ENCODE measurements around the gene LHX3.
"Not testable (repeated sequence)": the region's sequence is repeated elsewhere in the genome, so short reads cannot be mapped to it uniquely, and the experiment has no call there.

The LHX3 gene

GRCh38 chr9:136238342-136238732 is 33.4 kb upstream of the LHX3 start:
- H3K4me1 ChIP-seq = no peaks in the 10 kb centered on the region
- no peak overlapping the region for H3K27ac ChIP-seq
- no peak overlapping the region for H3K4me3 ChIP-seq (ENCODE audit: low read depth, low read length)
- no peaks in the 10 kb centered on the region for H3K9me3 ChIP-seq (ENCODE audit: control insufficient read depth, low read length)
- no peak for TF ChIP-seq CTCF (IDR thresholded peaks at IDR 0.05)
- no peaks in the 10 kb centered on the region for H3K36me3 ChIP-seq (ENCODE audit: control insufficient read depth, insufficient read depth, low read length)
- H3K4me2 ChIP-seq (ENCODE audit: low read length) = no peak overlapping the region
- no peaks in the 10 kb centered on the region for H3K27me3 ChIP-seq (ENCODE audit: control insufficient read depth, insufficient read depth, low read length)
- H3K79me2 ChIP-seq = peaks cover 15% of the 10 kb centered on the region
- no peak overlapping the region for H3K9ac ChIP-seq
- H2AFZ ChIP-seq = no peak overlapping the region

GRCh38 chr9:136237486-136238341 is 32.8 kb upstream of the LHX3 start:
- H3K4me2 ChIP-seq (ENCODE audit: low read length) = no peak overlapping the region
- H3K9me3 ChIP-seq (ENCODE audit: control insufficient read depth, low read length) = no peaks in the 10 kb centered on the region
- H3K4me1 ChIP-seq = no peaks in the 10 kb centered on the region
- no peaks in the 10 kb centered on the region for H3K36me3 ChIP-seq (ENCODE audit: control insufficient read depth, insufficient read depth, low read length)
- H3K27me3 ChIP-seq (ENCODE audit: control insufficient read depth, insufficient read depth, low read length) = no peaks in the 10 kb centered on the region
- no peak overlapping the region for H3K9ac ChIP-seq
- H2AFZ ChIP-seq = no peak overlapping the region
- H3K4me3 ChIP-seq (ENCODE audit: low read depth, low read length) = no peak overlapping the region
- H3K79me2 ChIP-seq = peaks cover 11% of the 10 kb centered on the region
- no peak overlapping the region for H3K27ac ChIP-seq
- no peak for TF ChIP-seq CTCF (IDR thresholded peaks at IDR 0.05)

- H3K4me2 ChIP-seq (ENCODE audit: low read length); H3K79me2 ChIP-seq; H3K4me3 ChIP-seq (ENCODE audit: low read depth, low read length): not testable (repeated sequence)
Observed at GRCh38 chr9:136236471-136237410, 31.8 kb upstream of the LHX3 start.

GRCh38 chr9:136235709-136236455 is 31.0 kb upstream of the LHX3 start:
- H3K4me3 ChIP-seq (ENCODE audit: low read depth, low read length) = no peak overlapping the region
- no peak for TF ChIP-seq CTCF (IDR thresholded peaks at IDR 0.05)
- H3K79me2 ChIP-seq = no peaks in the 10 kb centered on the region
- no peak overlapping the region for H3K27ac ChIP-seq
- H3K4me2 ChIP-seq (ENCODE audit: low read length) = no peak overlapping the region
- H3K9me3 ChIP-seq (ENCODE audit: control insufficient read depth, low read length) = no peaks in the 10 kb centered on the region
- no peaks in the 10 kb centered on the region for H3K27me3 ChIP-seq (ENCODE audit: control insufficient read depth, insufficient read depth, low read length)
- no peak overlapping the region for H2AFZ ChIP-seq
- no peaks in the 10 kb centered on the region for H3K4me1 ChIP-seq
- H3K9ac ChIP-seq = no peak overlapping the region
- no peaks in the 10 kb centered on the region for H3K36me3 ChIP-seq (ENCODE audit: control insufficient read depth, insufficient read depth, low read length)

More at GRCh38 chr9:136236471-136237410, 31.8 kb upstream of the LHX3 start:
- H3K27me3 ChIP-seq (ENCODE audit: control insufficient read depth, insufficient read depth, low read length); H3K9me3 ChIP-seq (ENCODE audit: control insufficient read depth, low read length); H3K36me3 ChIP-seq (ENCODE audit: control insufficient read depth, insufficient read depth, low read length); H2AFZ ChIP-seq; H3K27ac ChIP-seq; H3K4me1 ChIP-seq; H3K9ac ChIP-seq: not testable (repeated sequence)
